GM06990 (cell line): ENCODE data around the gene GNL3.

Experiments used
- DNase-seq: peaks from one replicate; pipeline ENCODE4 v3.0.0-alpha.2; 2011; ENCODE audit not compliant: insufficient read length; ENCODE audit errors: extremely low read depth
- H3K27me3 ChIP-seq: replicated peaks from 2 replicates; pipeline ENCODE4 v1.6.0; 2011; ENCODE audit warnings: low read length; ENCODE audit not compliant: control insufficient read depth, insufficient read depth
- H3K36me3 ChIP-seq: 2 replicates; pipeline ENCODE4 v1.5.1; 2011; ENCODE audit warnings: low read length; ENCODE audit not compliant: control insufficient read depth, insufficient read depth
- H3K4me3 ChIP-seq: replicated peaks from 2 replicates; pipeline ENCODE4 v1.5.1; 2011; ENCODE audit warnings: low read depth, mild to moderate bottlenecking, control low read depth, low read length
- TF ChIP-seq, protein P1 (sequence below): IDR thresholded peaks from 2 replicates; pipeline ENCODE4 v1.5.1; 2011; ENCODE audit warnings: low read length, control low read depth, mild to moderate bottlenecking, inconsistent platforms; ENCODE audit not compliant: insufficient read depth, poor library complexity, severe bottlenecking

Gene GNL3

GRCh38 chr3:52651592-52651991 lies 34.2 kb upstream of the GNL3 start:
- H3K27me3 ChIP-seq: no peaks in the 10 kb centered on the region
- TF ChIP-seq, protein P1, sequence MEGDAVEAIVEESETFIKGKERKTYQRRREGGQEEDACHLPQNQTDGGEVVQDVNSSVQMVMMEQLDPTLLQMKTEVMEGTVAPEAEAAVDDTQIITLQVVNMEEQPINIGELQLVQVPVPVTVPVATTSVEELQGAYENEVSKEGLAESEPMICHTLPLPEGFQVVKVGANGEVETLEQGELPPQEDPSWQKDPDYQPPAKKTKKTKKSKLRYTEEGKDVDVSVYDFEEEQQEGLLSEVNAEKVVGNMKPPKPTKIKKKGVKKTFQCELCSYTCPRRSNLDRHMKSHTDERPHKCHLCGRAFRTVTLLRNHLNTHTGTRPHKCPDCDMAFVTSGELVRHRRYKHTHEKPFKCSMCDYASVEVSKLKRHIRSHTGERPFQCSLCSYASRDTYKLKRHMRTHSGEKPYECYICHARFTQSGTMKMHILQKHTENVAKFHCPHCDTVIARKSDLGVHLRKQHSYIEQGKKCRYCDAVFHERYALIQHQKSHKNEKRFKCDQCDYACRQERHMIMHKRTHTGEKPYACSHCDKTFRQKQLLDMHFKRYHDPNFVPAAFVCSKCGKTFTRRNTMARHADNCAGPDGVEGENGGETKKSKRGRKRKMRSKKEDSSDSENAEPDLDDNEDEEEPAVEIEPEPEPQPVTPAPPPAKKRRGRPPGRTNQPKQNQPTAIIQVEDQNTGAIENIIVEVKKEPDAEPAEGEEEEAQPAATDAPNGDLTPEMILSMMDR: no peak
- DNase-seq: no peak
- H3K36me3 ChIP-seq: peaks cover 16% of the 10 kb centered on the region
- no peak overlapping the region for H3K4me3 ChIP-seq

- peaks cover 11% of the 10 kb centered on the region for H3K36me3 ChIP-seq
These were observed 29.9 kb upstream of the GNL3 start for GRCh38 chr3:52655895-52656294.

GRCh38 chr3:52660046-52660445 lies 25.8 kb upstream of the GNL3 start:
- DNase-seq: no peak
- Histone ChIP-seq H3K4me3 (no peak overlapping the region), H3K36me3 (peaks cover 9% of the 10 kb centered on the region), H3K27me3 (no peaks in the 10 kb centered on the region)
- TF ChIP-seq, protein P1: no peak

More at GRCh38 chr3:52655895-52656294, 29.9 kb upstream of the GNL3 start:
- TF ChIP-seq, protein P1: no peak
- no peak for DNase-seq
- no peak overlapping the region for H3K4me3 ChIP-seq
- H3K27me3 ChIP-seq: no peaks in the 10 kb centered on the region

- DNase-seq: no peak
- Histone ChIP-seq H3K36me3 (peaks cover 18% of the 10 kb centered on the region), H3K27me3 (no peaks in the 10 kb centered on the region), H3K4me3 (no peak overlapping the region)
- TF ChIP-seq, protein P1: no peak
These were observed 22.7 kb upstream of the GNL3 start for GRCh38 chr3:52663098-52663497.

GRCh38 chr3:52670621-52671521 lies 15.0 kb upstream of the GNL3 start:
- TF ChIP-seq, protein P1: no peak
- Histone ChIP-seq H3K4me3 (no peak overlapping the region), H3K36me3 (peaks cover 5% of the 10 kb centered on the region), H3K27me3 (no peaks in the 10 kb centered on the region)
- peak; percentile 62 for DNase-seq
